Uterus (tissue), 4 donors: ENCODE measurements around the gene AP1B1. TPM values are rescaled to one million over a fixed set of nuclear protein-coding genes. Genes with fewer than 3 reads are reported as not detected.
"Not testable (repeated sequence)": the region's sequence is repeated elsewhere in the genome, so short reads cannot be mapped to it uniquely, and the experiment has no call there.

Experiments used
- DNase-seq, 2 donors: peaks; one replicate each; pipeline ENCODE4 v3.0.0-alpha.2; 2019 to 2020
- H3K27ac ChIP-seq, 2 donors: fragments of 200-600 bp; sonication (generic); 1 replicate in 1 of 2; 2 replicates in 1 of 2; pipeline ENCODE4 v1.5.1; 2016 to 2018
- H3K27me3 ChIP-seq, 2 donors: fragments of 200-600 bp; sonication (generic); one replicate each; pipeline ENCODE4 v1.5.1; 2018 to 2019; ENCODE audit warnings: control low read depth in 1 of 2
- H3K36me3 ChIP-seq, 2 donors: fragments of 200-600 bp; sonication (generic); one replicate each; pipeline ENCODE4 v1.5.1; 2019; ENCODE audit warnings: control low read depth in 1 of 2
- H3K4me1 ChIP-seq, 2 donors: fragments of 200-600 bp; sonication (generic); one replicate each; pipeline ENCODE4 v1.5.1; 2018 to 2019; ENCODE audit warnings: control low read depth in 1 of 2
- H3K4me3 ChIP-seq, 2 donors: fragments of 200-600 bp; sonication (generic); 1 replicate in 1 of 2; 2 replicates in 1 of 2; pipeline ENCODE4 v1.5.1; 2018 to 2019; ENCODE audit warnings: mild to moderate bottlenecking in 1 of 2
- H3K9me3 ChIP-seq, 2 donors: fragments of 200-600 bp; sonication (generic); one replicate each; pipeline ENCODE4 v1.5.1; 2019; ENCODE audit warnings: control low read depth in 1 of 2
- CTCF ChIP-seq, 4 experiments: fragments of 200-600 bp in 2 of 4; fragments of 450-650 bp in 2 of 4; sonication (generic) in 2 of 4; IDR thresholded peaks; one replicate each; pipeline ENCODE4 v1.5.1; 2016 to 2019; ENCODE audit warnings: antibody characterized with exemption in 4 of 4, mild to moderate bottlenecking in 2 of 4, moderate library complexity in 1 of 4
- POLR2A ChIP-seq, 2 donors: fragments of 450-650 bp; IDR thresholded peaks; one replicate each; pipeline ENCODE4 v1.6.1; 2016; ENCODE audit warnings: antibody characterized with exemption in 2 of 2, mild to moderate bottlenecking in 1 of 2, moderate library complexity in 1 of 2
- intact Hi-C: fragments of 100-400 bp; cut with DNase I; formaldehyde crosslinking; loops from one replicate; pipeline ENCODE4 v1.15.1; 2023; ENCODE audit warnings: low total_unique reads
- total RNA-seq, 4 donors: library from RNA; depleted of rRNA in 3 of 4; stranded (reverse); fragments of >200 nt in 3 of 4; gene quantifications; one replicate each; pipeline versions ENCODE4 v1.1.0 to v1.2.4, GENCODE V29; 2014 to 2023
- donor health status: DM: yes; HTN: yes; CAD: no.

AP1B1 gene
- total RNA-seq, 4 donors from 2014 or later = 32.3 to 49.6 (median 36.6) TPM

- no peak for DNase-seq
- H3K27ac ChIP-seq = no peak overlapping the region
- no peaks in the 10 kb centered on the region for H3K36me3 ChIP-seq
- intact Hi-C loops = no loop called here
- no peaks in the 10 kb centered on the region for H3K9me3 ChIP-seq
- TF ChIP-seq CTCF (IDR thresholded peaks at IDR 0.05) (no peak), POLR2A (IDR thresholded peaks at IDR 0.05) (no peak)
- H3K27me3 ChIP-seq = no peaks in the 10 kb centered on the region
- no peak overlapping the region for H3K4me3 ChIP-seq
- no peaks in the 10 kb centered on the region for H3K4me1 ChIP-seq
These were observed 41.7 kb downstream of the AP1B1 start for GRCh38 chr22:29346659-29347058.

- TF ChIP-seq POLR2A (IDR thresholded peaks at IDR 0.05) = no peak
- TF ChIP-seq CTCF (IDR thresholded peaks at IDR 0.05) = no peak
- Histone ChIP-seq H3K4me3 (no peak overlapping the region), H3K27ac (no peak overlapping the region), H3K9me3 (no peaks in the 10 kb centered on the region), H3K36me3 (no peaks in the 10 kb centered on the region), H3K27me3 (no peaks in the 10 kb centered on the region), H3K4me1 (no peaks in the 10 kb centered on the region)
- no peak for DNase-seq
- intact Hi-C loops = no loop called here
These were observed 42.4 kb downstream of the AP1B1 start for GRCh38 chr22:29345932-29346331.

GRCh38 chr22:29344889-29345288 lies 43.5 kb downstream of the AP1B1 start:
- H3K9me3 ChIP-seq, H3K4me1 ChIP-seq, DNase-seq, H3K27me3 ChIP-seq, H3K27ac ChIP-seq, H3K4me3 ChIP-seq, H3K36me3 ChIP-seq, intact Hi-C loops: not testable (repeated sequence)

- H3K27me3 ChIP-seq = no peaks in the 10 kb centered on the region
- no peaks in the 10 kb centered on the region for H3K36me3 ChIP-seq
- H3K27ac ChIP-seq = no peak overlapping the region
- intact Hi-C loops = no loop called here
- no peaks in the 10 kb centered on the region for H3K4me1 ChIP-seq
- no peak overlapping the region for H3K4me3 ChIP-seq
- DNase-seq = peak; percentile 75 to 80
- TF ChIP-seq POLR2A (IDR thresholded peaks at IDR 0.05) = no peak
- no peak for TF ChIP-seq CTCF (IDR thresholded peaks at IDR 0.05)
- no peaks in the 10 kb centered on the region for H3K9me3 ChIP-seq
These were observed 44.2 kb downstream of the AP1B1 start for GRCh38 chr22:29344137-29344536.

GRCh38 chr22:29343313-29343805 lies 45.0 kb downstream of the AP1B1 start:
- no peaks in the 10 kb centered on the region for H3K36me3 ChIP-seq
- intact Hi-C loops = no loop called here
- TF ChIP-seq CTCF (IDR thresholded peaks at IDR 0.05) = no peak
- no peak for TF ChIP-seq POLR2A (IDR thresholded peaks at IDR 0.05)

More at GRCh38 chr22:29343313-29343805, 45.0 kb downstream of the AP1B1 start:
- Histone ChIP-seq H3K4me1 (no peaks in the 10 kb centered on the region), H3K27me3 (no peaks in the 10 kb centered on the region), H3K4me3 (no peak overlapping the region), H3K27ac (no peak overlapping the region), H3K9me3 (no peaks in the 10 kb centered on the region)
- DNase-seq = no peak
